CD4-positive, alpha-beta T cell treated with Interleukin-15 for 4 hours (primary cell): ENCODE measurements around the gene CYTIP.

Experiments
- DNase-seq: peaks from one replicate; pipeline ENCODE4 v3.0.0-alpha.2; 2020; ENCODE audit warnings: low spot score

Gene CYTIP

GRCh38 chr2:157443795-157444640 is at the start of gene CYTIP:
TSS of gene CYTIP (minus strand) at chr2:157444089. CDS start at chr2:157444020, 69 bp downstream.
- peak; percentile 89 for DNase-seq

- peak; percentile 82 for DNase-seq
Measured at GRCh38 chr2:157492189-157492773, 48.4 kb upstream of the CYTIP start.

GRCh38 chr2:157489983-157490382 is 46.1 kb upstream of the CYTIP start:
- DNase-seq: no peak

GRCh38 chr2:157488877-157489276 is 45.0 kb upstream of the CYTIP start:
- no peak for DNase-seq

GRCh38 chr2:157487747-157488146 is 43.9 kb upstream of the CYTIP start:
- DNase-seq: no peak

- no peak for DNase-seq
Measured at GRCh38 chr2:157487271-157487610, 43.4 kb upstream of the CYTIP start.

GRCh38 chr2:157486596-157487270 is 42.8 kb upstream of the CYTIP start:
- no peak for DNase-seq

- no peak for DNase-seq
Measured at GRCh38 chr2:157480182-157480961, 36.5 kb upstream of the CYTIP start.

- DNase-seq: no peak
Measured at GRCh38 chr2:157479081-157480027, 35.5 kb upstream of the CYTIP start.

- DNase-seq: no peak
Measured at GRCh38 chr2:157477919-157478318, 34.0 kb upstream of the CYTIP start.

- peak; percentile 80 for DNase-seq
Measured at GRCh38 chr2:157476953-157477709, 33.2 kb upstream of the CYTIP start.

- DNase-seq: no peak
Measured at GRCh38 chr2:157475722-157476390, 32.0 kb upstream of the CYTIP start.

GRCh38 chr2:157473581-157473980 is 29.7 kb upstream of the CYTIP start:
- peak; percentile 25 for DNase-seq

GRCh38 chr2:157471078-157471477 is 27.2 kb upstream of the CYTIP start:
- DNase-seq: no peak

- no peak for DNase-seq
Measured at GRCh38 chr2:157470321-157470720, 26.4 kb upstream of the CYTIP start.

- DNase-seq: peak; percentile 15
Measured at GRCh38 chr2:157469726-157470125, 25.8 kb upstream of the CYTIP start.

GRCh38 chr2:157468931-157469708 is 25.2 kb upstream of the CYTIP start:
- peak; percentile 83 for DNase-seq

GRCh38 chr2:157466764-157467163 is 22.9 kb upstream of the CYTIP start:
- no peak for DNase-seq

- no peak for DNase-seq
Measured at GRCh38 chr2:157465554-157465953, 21.7 kb upstream of the CYTIP start.
